GM21825 (cell line): ENCODE data around the gene ONECUT3.
"Not testable (repeated sequence)": the region's sequence is repeated elsewhere in the genome, so short reads cannot be mapped to it uniquely, and the experiment has no call there.

Source experiments
- ATAC-seq: cut with Tn5 transposase; IDR thresholded peaks from one replicate; pipeline ENCODE4 v1.9.1; 2021; ENCODE audit warnings: mild to moderate bottlenecking, moderate library complexity; ENCODE audit not compliant: unreplicated experiment

Gene ONECUT3

GRCh38 chr19:1755467-1756171, 2.3 kb downstream of the ONECUT3 start:
- ATAC-seq = no peak

- no peak for ATAC-seq
Measured at GRCh38 chr19:1756264-1756663, 3.0 kb downstream of the ONECUT3 start.

GRCh38 chr19:1756705-1757465, 3.6 kb downstream of the ONECUT3 start:
- ATAC-seq = no peak

- no peak for ATAC-seq
Measured at GRCh38 chr19:1757468-1758230, 4.3 kb downstream of the ONECUT3 start.

- no peak for ATAC-seq
Measured at GRCh38 chr19:1758231-1758577, 4.9 kb downstream of the ONECUT3 start.

- no peak for ATAC-seq
Measured at GRCh38 chr19:1758959-1759903, 5.9 kb downstream of the ONECUT3 start.

- no peak for ATAC-seq
Measured at GRCh38 chr19:1760020-1760419, 6.7 kb downstream of the ONECUT3 start.

- ATAC-seq = not testable (repeated sequence)
Measured at GRCh38 chr19:1760786-1761527, 7.7 kb downstream of the ONECUT3 start.

- no peak for ATAC-seq
Measured at GRCh38 chr19:1761528-1762242, 8.4 kb downstream of the ONECUT3 start.

- no peak for ATAC-seq
Measured at GRCh38 chr19:1762243-1763117, 9.2 kb downstream of the ONECUT3 start.

GRCh38 chr19:1763648-1764639, 10.6 kb downstream of the ONECUT3 start:
- no peak for ATAC-seq

- ATAC-seq = no peak
Measured at GRCh38 chr19:1764729-1765128, 11.4 kb downstream of the ONECUT3 start.

- ATAC-seq = no peak
Measured at GRCh38 chr19:1765232-1765903, 12.1 kb downstream of the ONECUT3 start.

- no peak for ATAC-seq
Measured at GRCh38 chr19:1765904-1766799, 12.8 kb downstream of the ONECUT3 start.

- no peak for ATAC-seq
Measured at GRCh38 chr19:1766800-1767352, 13.6 kb downstream of the ONECUT3 start.
